Activated effector memory CD4-positive, alpha-beta T cell treated with Interleukin-2 at 50 U/mL for 16 hours (primary cell): ENCODE data around the gene ANKRD12.
"Not testable (repeated sequence)": the region's sequence is repeated elsewhere in the genome, so short reads cannot be mapped to it uniquely, and the experiment has no call there.

Experiments used
- DNase-seq: peaks from one replicate; pipeline ENCODE4 v3.0.0-alpha.2; 2020

ANKRD12 gene

GRCh38 chr18:9136315-9137155 is at the start of gene ANKRD12:
Gene ANKRD12 (plus strand): TSS chr18:9136781. CDS start chr18:9182433, 45,652 bp downstream.
- DNase-seq = peak; percentile 99

- DNase-seq = no peak
These were observed 49.4 kb upstream of the ANKRD12 start for GRCh38 chr18:9087144-9087543.

GRCh38 chr18:9088252-9088651 is 48.3 kb upstream of the ANKRD12 start:
- no peak for DNase-seq

GRCh38 chr18:9088727-9089126 is 47.9 kb upstream of the ANKRD12 start:
- not testable (repeated sequence) for DNase-seq

GRCh38 chr18:9090578-9090977 is 46.0 kb upstream of the ANKRD12 start:
- DNase-seq = no peak

GRCh38 chr18:9091066-9091476 is 45.5 kb upstream of the ANKRD12 start:
- no peak for DNase-seq

GRCh38 chr18:9092665-9093064 is 43.9 kb upstream of the ANKRD12 start:
- no peak for DNase-seq

GRCh38 chr18:9093109-9093508 is 43.5 kb upstream of the ANKRD12 start:
- DNase-seq = not testable (repeated sequence)

- DNase-seq = no peak
These were observed 42.0 kb upstream of the ANKRD12 start for GRCh38 chr18:9094307-9095226.

GRCh38 chr18:9095297-9096006 is 41.1 kb upstream of the ANKRD12 start:
- DNase-seq = peak; percentile 49

GRCh38 chr18:9096007-9096371 is 40.6 kb upstream of the ANKRD12 start:
- DNase-seq = no peak

- no peak for DNase-seq
These were observed 39.9 kb upstream of the ANKRD12 start for GRCh38 chr18:9096685-9097084.

GRCh38 chr18:9097349-9097748 is 39.2 kb upstream of the ANKRD12 start:
- no peak for DNase-seq

GRCh38 chr18:9100796-9101195 is 35.8 kb upstream of the ANKRD12 start:
- no peak for DNase-seq

- no peak for DNase-seq
These were observed 34.7 kb upstream of the ANKRD12 start for GRCh38 chr18:9101730-9102507.

- peak; percentile 98 for DNase-seq
These were observed 33.8 kb upstream of the ANKRD12 start, which contains the start of gene NDUFV2 for GRCh38 chr18:9102508-9103375. Gene NDUFV2 (plus strand): TSS chr18:9102699. CDS start chr18:9102744, 45 bp downstream.

- DNase-seq = no peak
These were observed 33.2 kb upstream of the ANKRD12 start for GRCh38 chr18:9103376-9103873.

- no peak for DNase-seq
These were observed 32.2 kb upstream of the ANKRD12 start for GRCh38 chr18:9104244-9104901.

GRCh38 chr18:9105420-9105819 is 31.2 kb upstream of the ANKRD12 start:
- no peak for DNase-seq

- no peak for DNase-seq
These were observed 30.5 kb upstream of the ANKRD12 start for GRCh38 chr18:9106094-9106493.
